Spinal cord (tissue), 10 donors: Measurements from ENCODE around the gene C2orf72. TPM values are rescaled to one million over a fixed set of nuclear protein-coding genes. Genes with fewer than 3 reads are reported as not detected.

Source experiments
- DNase-seq, 6 donors: peaks; one replicate each; pipeline versions ENCODE4 v3.0.0 to v3.0.0-alpha.2; 2013 to 2015; ENCODE audit warnings: low spot score in 6 of 6, low read depth in 4 of 6
- H3K27ac ChIP-seq: one replicate; pipeline ENCODE4 v1.5.1; 2013; ENCODE audit warnings: low read depth, low read length, control low read depth
- H3K27me3 ChIP-seq: one replicate; pipeline ENCODE4 v1.6.1; 2013; ENCODE audit warnings: low read length; ENCODE audit not compliant: control insufficient read depth, insufficient read depth
- H3K36me3 ChIP-seq: one replicate; pipeline ENCODE4 v1.6.1; 2013; ENCODE audit warnings: low read length; ENCODE audit not compliant: control insufficient read depth, insufficient read depth
- H3K4me1 ChIP-seq: one replicate; pipeline ENCODE4 v1.6.1; 2013; ENCODE audit warnings: low read length; ENCODE audit not compliant: control insufficient read depth, insufficient read depth
- H3K4me3 ChIP-seq: one replicate; pipeline ENCODE4 v1.5.1; 2013; ENCODE audit warnings: low read depth, low read length, control low read depth
- H3K9me3 ChIP-seq: one replicate; pipeline ENCODE4 v1.6.1; 2013; ENCODE audit warnings: low read length; ENCODE audit not compliant: control insufficient read depth, insufficient read depth
- WGBS: methylation state at CpG from one replicate; pipeline ENCODE4 v1.1.5; 2013; ENCODE audit warnings: missing lambda C conversion rate; ENCODE audit not compliant: insufficient coverage; 5-methylcytosine and 5-hydroxymethylcytosine counted together
- polyA plus RNA-seq, 2 donors: library from polyadenylated mRNA; unstranded; fragments of 120-200 nt; gene quantifications; one replicate each; pipeline ENCODE4 v1.2.1, GENCODE V29; 2013; ENCODE audit not compliant: insufficient read length in 2 of 2
- total RNA-seq, 2 donors: library from RNA; depleted of rRNA in 1 of 2; stranded (reverse); fragments of 120-200 nt in 1 of 2; fragments of >200 nt in 1 of 2; gene quantifications; one replicate each; pipeline versions ENCODE4 v1.2.3 to v1.2.4, GENCODE V29; 2013 to 2014
- donor health status: healthy.

The C2orf72 gene
- total and polyA plus RNA-seq, 4 donors: 23.0 to 67.6 (median 45.5) TPM

- 80% methylated on average over 1 of the region's 4 CpGs for WGBS
- Histone ChIP-seq H3K4me1 (no peaks in the 10 kb centered on the region), H3K9me3 (peaks cover 8% of the 10 kb centered on the region), H3K27me3 (no peaks in the 10 kb centered on the region), H3K27ac (no peak overlapping the region), H3K36me3 (peaks cover 19% of the 10 kb centered on the region), H3K4me3 (no peak overlapping the region)
- no peak for DNase-seq
Observed at GRCh38 chr2:231094736-231095346, 57.5 kb downstream of the C2orf72 start.

Other genes with a start within 250 kb of the C2orf72 start
- gene ITM2C, start 172.6 kb upstream of the C2orf72 start, total RNA-seq: 100 to 1,000 TPM; 270 to 544 TPM
- 100 to 1,000 TPM; 506 to 657 TPM for gene ITM2C, start 172.6 kb upstream of the C2orf72 start, polyA plus RNA-seq
- gene GPR55, start 112.3 kb upstream of the C2orf72 start, total RNA-seq: not detected
- under 1 TPM; 0.08 to 0.12 TPM for gene GPR55, start 112.3 kb upstream of the C2orf72 start, polyA plus RNA-seq
- not detected for gene SPATA3, start 41.4 kb upstream of the C2orf72 start, total RNA-seq
- gene SPATA3, start 41.4 kb upstream of the C2orf72 start, polyA plus RNA-seq: not detected
- 100 to 1,000 TPM; 106 to 117 TPM for gene PSMD1, start 19.3 kb downstream of the C2orf72 start, total RNA-seq
- 100 to 1,000 TPM; 101 to 102 TPM for gene PSMD1, start 19.3 kb downstream of the C2orf72 start, polyA plus RNA-seq
- 1 to 10 TPM in 1 of 2 donors, under 1 TPM in 1; 0.40 to 1.1 TPM for gene HTR2B, start 87.5 kb downstream of the C2orf72 start, total RNA-seq
- gene HTR2B, start 87.5 kb downstream of the C2orf72 start, polyA plus RNA-seq: under 1 TPM; 0.16 to 0.26 TPM
- gene ARMC9, start 161.1 kb downstream of the C2orf72 start, total RNA-seq: 10 to 100 TPM; 22.8 to 27.6 TPM
- 10 to 100 TPM; 14.4 to 19.8 TPM for gene ARMC9, start 161.1 kb downstream of the C2orf72 start, polyA plus RNA-seq